Measurements from ENCODE around the gene CTIF. TPM values are rescaled to one million over a fixed set of nuclear protein-coding genes. Genes with fewer than 3 reads are reported as not detected.

Gene CTIF
- total and polyA plus RNA-seq, 4 donors = 12.2 to 45.7 (median 32.6) TPM

DNA sequence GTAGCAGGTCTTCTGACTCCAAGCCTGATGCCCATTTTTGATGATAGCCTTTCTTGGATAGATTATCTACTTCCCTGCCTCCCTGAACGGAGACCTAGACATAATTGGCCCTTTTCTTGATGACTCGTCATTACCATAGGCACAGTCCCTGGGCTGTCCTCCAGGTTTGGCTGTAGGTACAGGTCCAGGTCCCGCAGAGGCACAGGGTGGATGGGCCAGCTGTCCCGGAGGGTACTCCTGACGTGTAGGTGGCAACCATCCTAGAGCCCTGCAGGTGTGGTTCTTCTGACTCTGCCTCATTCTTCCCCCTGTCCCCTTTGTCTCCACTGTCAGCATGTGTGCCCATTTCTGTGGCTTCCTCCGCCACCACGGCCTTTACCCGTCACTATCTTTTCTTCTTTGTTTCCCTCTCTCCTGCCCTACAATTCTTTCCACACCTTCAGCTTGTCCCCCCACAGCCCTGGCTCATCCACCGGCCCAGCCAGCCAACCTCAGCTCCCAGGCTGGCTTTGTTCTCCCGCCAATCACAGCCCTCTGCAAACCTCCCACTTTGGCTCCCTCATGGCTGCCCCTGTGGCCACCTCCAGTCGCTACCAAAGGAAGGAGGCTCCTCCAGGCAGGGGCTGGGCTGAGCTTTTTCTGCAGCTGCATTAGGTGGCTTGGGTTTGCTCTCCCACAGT is 309.1 kb downstream of the CTIF start:
- Histone ChIP-seq H3K36me3 (ENCODE audit: control insufficient read depth in 4 of 4, insufficient read depth in 4 of 4, low read length in 4 of 4) (no peaks in the 10 kb centered on the region), H3K27ac (ENCODE audit: low read depth in 1 of 2, low read length in 1 of 2) (peak overlapping the region; percentile 18 to 52), H3K27me3 (ENCODE audit: control insufficient read depth in 3 of 3, insufficient read depth in 3 of 3, low read length in 2 of 3) (no peaks in the 10 kb centered on the region), H3K9me3 (ENCODE audit: control insufficient read depth in 4 of 4, insufficient read depth in 3 of 4, low read length in 3 of 4) (no peaks in the 10 kb centered on the region), H3K9ac (ENCODE audit: insufficient read depth in 1 of 2, low read length in 2 of 2) (no peak overlapping the region), H3K4me3 (no peak overlapping the region), H3K4me1 (ENCODE audit: control insufficient read depth in 5 of 5, insufficient read depth in 5 of 5, low read length in 5 of 5) (peaks cover 7 to 38% (median 24%) of the 10 kb centered on the region in 5 donors)
- ATAC-seq (ENCODE audit: insufficient read depth, low FRiP score) (no peak), DNase-seq (no peak)
- WGBS, 2 donors = 89% methylated on average over 10 to 11 of the region's 11 CpGs
- TF ChIP-seq, protein P1, sequence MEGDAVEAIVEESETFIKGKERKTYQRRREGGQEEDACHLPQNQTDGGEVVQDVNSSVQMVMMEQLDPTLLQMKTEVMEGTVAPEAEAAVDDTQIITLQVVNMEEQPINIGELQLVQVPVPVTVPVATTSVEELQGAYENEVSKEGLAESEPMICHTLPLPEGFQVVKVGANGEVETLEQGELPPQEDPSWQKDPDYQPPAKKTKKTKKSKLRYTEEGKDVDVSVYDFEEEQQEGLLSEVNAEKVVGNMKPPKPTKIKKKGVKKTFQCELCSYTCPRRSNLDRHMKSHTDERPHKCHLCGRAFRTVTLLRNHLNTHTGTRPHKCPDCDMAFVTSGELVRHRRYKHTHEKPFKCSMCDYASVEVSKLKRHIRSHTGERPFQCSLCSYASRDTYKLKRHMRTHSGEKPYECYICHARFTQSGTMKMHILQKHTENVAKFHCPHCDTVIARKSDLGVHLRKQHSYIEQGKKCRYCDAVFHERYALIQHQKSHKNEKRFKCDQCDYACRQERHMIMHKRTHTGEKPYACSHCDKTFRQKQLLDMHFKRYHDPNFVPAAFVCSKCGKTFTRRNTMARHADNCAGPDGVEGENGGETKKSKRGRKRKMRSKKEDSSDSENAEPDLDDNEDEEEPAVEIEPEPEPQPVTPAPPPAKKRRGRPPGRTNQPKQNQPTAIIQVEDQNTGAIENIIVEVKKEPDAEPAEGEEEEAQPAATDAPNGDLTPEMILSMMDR (IDR thresholded peaks at IDR 0.05; ENCODE audit: control extremely low read depth, extremely low read depth) = no peak

DNA sequence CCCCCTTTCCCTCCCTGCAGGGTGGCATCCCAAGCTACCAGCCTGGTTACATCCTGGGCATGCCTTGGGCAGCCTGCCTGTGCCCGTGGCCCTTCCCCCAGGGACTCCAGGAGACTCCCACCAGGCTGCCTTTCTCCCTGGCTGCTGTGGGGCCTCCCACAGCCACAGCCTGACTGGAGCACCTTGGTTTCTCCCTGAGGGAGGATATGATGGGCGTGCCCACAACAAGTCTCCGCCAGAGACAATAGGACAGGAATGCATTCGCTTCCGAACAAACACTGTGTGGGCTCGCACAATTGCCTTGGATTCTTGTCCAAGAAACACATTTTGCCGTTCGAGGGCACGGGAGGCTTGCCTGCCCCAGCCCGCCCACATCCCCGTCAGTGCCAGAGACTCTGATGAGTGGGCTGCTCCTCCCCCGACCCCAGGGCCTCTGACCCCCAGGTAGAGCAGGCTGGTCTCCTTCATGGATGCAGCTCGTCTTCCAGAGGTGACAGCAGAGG is 309.9 kb downstream of the CTIF start:
- DNase-seq (no peak), ATAC-seq (ENCODE audit: insufficient read depth, low FRiP score) (no peak)
- H3K9ac ChIP-seq (ENCODE audit: insufficient read depth in 1 of 2, low read length in 2 of 2) = no peak overlapping the region
- peaks cover 7 to 38% (median 24%) of the 10 kb centered on the region in 5 donors for H3K4me1 ChIP-seq (ENCODE audit: control insufficient read depth in 5 of 5, insufficient read depth in 5 of 5, low read length in 5 of 5)
- H3K36me3 ChIP-seq (ENCODE audit: control insufficient read depth in 4 of 4, insufficient read depth in 4 of 4, low read length in 4 of 4) = no peaks in the 10 kb centered on the region
- TF ChIP-seq, protein P1 (IDR thresholded peaks at IDR 0.05; ENCODE audit: control extremely low read depth, extremely low read depth) = no peak
- no peaks in the 10 kb centered on the region for H3K27me3 ChIP-seq (ENCODE audit: control insufficient read depth in 3 of 3, insufficient read depth in 3 of 3, low read length in 2 of 3)
- H3K9me3 ChIP-seq (ENCODE audit: control insufficient read depth in 4 of 4, insufficient read depth in 3 of 4, low read length in 3 of 4) = no peaks in the 10 kb centered on the region
- no peak overlapping the region for H3K4me3 ChIP-seq
- peak overlapping the region; percentile 52 to 54 for H3K27ac ChIP-seq (ENCODE audit: low read depth in 1 of 2, low read length in 1 of 2)
- WGBS, 2 donors = 72 to 85% methylated on average over 13 of the region's 13 CpGs

DNA sequence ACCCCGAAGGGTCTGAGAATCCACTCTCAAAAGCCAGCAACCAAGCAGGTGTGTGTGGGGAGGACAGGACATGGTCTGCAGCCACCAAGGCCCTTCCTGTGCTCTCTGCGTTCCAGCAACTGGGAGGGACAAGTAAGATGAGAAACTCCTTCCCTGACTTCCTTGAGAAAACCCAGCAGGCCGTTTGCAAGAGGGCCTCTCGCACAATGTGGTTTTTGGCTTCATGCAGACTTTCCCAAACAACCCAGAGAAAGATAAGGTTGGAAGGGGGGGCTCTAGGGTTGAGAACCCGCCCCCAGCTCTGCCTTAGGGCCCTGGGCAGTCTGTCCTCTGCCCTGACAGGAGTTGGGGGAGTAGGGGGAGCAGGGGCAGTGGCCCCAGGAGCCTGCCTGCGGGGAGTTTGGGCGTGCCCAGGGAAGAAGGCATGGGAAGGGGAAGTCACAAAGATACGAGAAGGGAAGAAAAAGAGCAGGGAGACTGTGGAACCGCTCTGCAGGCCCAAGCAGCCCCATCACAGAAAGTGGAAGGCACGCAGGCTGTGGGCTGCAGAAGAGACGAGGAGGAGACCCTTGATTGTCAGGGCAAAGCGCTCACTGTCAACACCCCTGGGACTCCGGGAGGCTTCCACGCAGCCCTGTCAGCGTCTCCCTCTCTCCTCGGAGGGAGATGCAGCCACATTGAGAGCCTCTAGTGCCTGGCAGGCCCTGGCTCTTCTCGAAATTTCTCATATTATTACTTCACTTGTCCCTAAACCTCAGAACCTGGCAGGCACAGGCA is 312.2 kb downstream of the CTIF start:
- peaks cover 7 to 44% (median 27%) of the 10 kb centered on the region in 5 donors for H3K4me1 ChIP-seq (ENCODE audit: control insufficient read depth in 5 of 5, insufficient read depth in 5 of 5, low read length in 5 of 5)
- H3K9ac ChIP-seq (ENCODE audit: insufficient read depth in 1 of 2, low read length in 2 of 2) = peak overlapping the region in 1 of 2 donors; percentile 40
- TF ChIP-seq, protein P1 (IDR thresholded peaks at IDR 0.05; ENCODE audit: control extremely low read depth, extremely low read depth) = no peak
- no peaks in the 10 kb centered on the region for H3K9me3 ChIP-seq (ENCODE audit: control insufficient read depth in 4 of 4, insufficient read depth in 3 of 4, low read length in 3 of 4)
- no peaks in the 10 kb centered on the region for H3K27me3 ChIP-seq (ENCODE audit: control insufficient read depth in 3 of 3, insufficient read depth in 3 of 3, low read length in 2 of 3)
- ATAC-seq (ENCODE audit: insufficient read depth, low FRiP score) (no peak), DNase-seq (peak; percentile 68 to 91 (median 87))
- H3K27ac ChIP-seq (ENCODE audit: low read depth in 1 of 2, low read length in 1 of 2) = peak overlapping the region; percentile 38 to 75
- H3K4me3 ChIP-seq = no peak overlapping the region
- H3K36me3 ChIP-seq (ENCODE audit: control insufficient read depth in 4 of 4, insufficient read depth in 4 of 4, low read length in 4 of 4) = no peaks in the 10 kb centered on the region
- 28 to 40% methylated on average over 17 of the region's 17 CpGs for WGBS, 2 donors
